KOPT-K1 (cell line): ENCODE measurements around the gene PKP4.
"Not testable (repeated sequence)": the region's sequence is repeated elsewhere in the genome, so short reads cannot be mapped to it uniquely, and the experiment has no call there.

Source experiments
- H3K27ac ChIP-seq: fragments of 200-600 bp; sonication (generic); 2 replicates; pipeline ENCODE4 v1.5.1; 2016; ENCODE audit warnings: antibody characterized with exemption, mild to moderate bottlenecking, low read depth, low read length; ENCODE audit not compliant: poor library complexity, severe bottlenecking
- H3K36me3 ChIP-seq: fragments of 200-600 bp; sonication (generic); 2 replicates; pipeline ENCODE4 v1.5.1; 2017; ENCODE audit warnings: antibody characterized with exemption, mild to moderate bottlenecking, low read length, moderate library complexity; ENCODE audit not compliant: insufficient read depth
- H3K9me3 ChIP-seq: fragments of 200-600 bp; sonication (generic); 2 replicates; pipeline ENCODE4 v1.5.1; 2017; ENCODE audit warnings: antibody characterized with exemption, low read length, mild to moderate bottlenecking; ENCODE audit not compliant: insufficient read depth, poor library complexity, severe bottlenecking

PKP4 gene, protein sequence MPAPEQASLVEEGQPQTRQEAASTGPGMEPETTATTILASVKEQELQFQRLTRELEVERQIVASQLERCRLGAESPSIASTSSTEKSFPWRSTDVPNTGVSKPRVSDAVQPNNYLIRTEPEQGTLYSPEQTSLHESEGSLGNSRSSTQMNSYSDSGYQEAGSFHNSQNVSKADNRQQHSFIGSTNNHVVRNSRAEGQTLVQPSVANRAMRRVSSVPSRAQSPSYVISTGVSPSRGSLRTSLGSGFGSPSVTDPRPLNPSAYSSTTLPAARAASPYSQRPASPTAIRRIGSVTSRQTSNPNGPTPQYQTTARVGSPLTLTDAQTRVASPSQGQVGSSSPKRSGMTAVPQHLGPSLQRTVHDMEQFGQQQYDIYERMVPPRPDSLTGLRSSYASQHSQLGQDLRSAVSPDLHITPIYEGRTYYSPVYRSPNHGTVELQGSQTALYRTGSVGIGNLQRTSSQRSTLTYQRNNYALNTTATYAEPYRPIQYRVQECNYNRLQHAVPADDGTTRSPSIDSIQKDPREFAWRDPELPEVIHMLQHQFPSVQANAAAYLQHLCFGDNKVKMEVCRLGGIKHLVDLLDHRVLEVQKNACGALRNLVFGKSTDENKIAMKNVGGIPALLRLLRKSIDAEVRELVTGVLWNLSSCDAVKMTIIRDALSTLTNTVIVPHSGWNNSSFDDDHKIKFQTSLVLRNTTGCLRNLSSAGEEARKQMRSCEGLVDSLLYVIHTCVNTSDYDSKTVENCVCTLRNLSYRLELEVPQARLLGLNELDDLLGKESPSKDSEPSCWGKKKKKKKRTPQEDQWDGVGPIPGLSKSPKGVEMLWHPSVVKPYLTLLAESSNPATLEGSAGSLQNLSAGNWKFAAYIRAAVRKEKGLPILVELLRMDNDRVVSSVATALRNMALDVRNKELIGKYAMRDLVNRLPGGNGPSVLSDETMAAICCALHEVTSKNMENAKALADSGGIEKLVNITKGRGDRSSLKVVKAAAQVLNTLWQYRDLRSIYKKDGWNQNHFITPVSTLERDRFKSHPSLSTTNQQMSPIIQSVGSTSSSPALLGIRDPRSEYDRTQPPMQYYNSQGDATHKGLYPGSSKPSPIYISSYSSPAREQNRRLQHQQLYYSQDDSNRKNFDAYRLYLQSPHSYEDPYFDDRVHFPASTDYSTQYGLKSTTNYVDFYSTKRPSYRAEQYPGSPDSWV

DNA sequence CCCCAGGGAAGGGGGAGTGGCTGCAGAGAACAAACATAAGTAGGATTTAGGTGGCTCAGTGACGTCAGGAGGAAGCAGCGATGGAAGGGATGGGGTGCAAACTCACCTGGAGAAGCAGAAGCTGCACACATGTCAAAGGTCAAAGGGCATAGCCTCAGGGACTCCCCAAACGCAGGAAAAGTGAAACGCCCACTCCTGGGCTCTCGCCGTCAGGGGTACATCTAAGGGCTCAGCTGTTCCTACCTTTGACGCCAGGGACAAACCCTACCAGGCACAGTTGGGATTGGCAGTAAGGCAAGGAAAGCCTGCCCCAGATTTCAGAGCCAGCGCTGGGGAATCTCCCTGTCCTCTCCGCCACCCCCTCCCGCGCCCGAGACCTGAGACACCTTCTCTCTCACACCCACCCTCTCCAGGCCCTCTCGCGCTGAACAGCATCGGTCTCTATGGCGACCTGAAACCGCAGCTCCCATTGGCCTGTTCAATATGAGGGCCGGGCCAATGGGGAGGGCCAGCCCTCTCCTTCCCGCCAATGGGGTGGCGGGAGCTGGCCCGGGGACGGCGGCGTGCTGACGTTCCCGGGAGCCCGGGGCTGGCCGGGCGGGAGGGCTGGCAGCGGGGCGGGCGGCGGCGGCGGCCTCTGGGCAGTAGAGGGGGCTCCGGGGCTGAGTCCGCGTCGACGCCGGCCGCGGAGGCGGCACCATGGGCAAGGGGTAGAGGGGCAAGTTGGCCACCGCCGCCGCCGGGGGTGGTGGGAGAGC is at the start of gene PKP4, which contains the start of gene CCDC148:
PKP4 (plus strand) TSS at position 644 of the 758 bp plus-strand sequence. CDS start 76,233 bp downstream, outside the sequence.
CCDC148 (minus strand) TSS at position 445 of the 758 bp plus-strand sequence; CDS start at position 131, 314 bp downstream.
- no peaks in the 10 kb centered on the region for H3K36me3 ChIP-seq
- H3K27ac ChIP-seq, result peak within 1 kb of the TSS; percentile 43
- H3K9me3 ChIP-seq, result no peaks in the 10 kb centered on the region

DNA sequence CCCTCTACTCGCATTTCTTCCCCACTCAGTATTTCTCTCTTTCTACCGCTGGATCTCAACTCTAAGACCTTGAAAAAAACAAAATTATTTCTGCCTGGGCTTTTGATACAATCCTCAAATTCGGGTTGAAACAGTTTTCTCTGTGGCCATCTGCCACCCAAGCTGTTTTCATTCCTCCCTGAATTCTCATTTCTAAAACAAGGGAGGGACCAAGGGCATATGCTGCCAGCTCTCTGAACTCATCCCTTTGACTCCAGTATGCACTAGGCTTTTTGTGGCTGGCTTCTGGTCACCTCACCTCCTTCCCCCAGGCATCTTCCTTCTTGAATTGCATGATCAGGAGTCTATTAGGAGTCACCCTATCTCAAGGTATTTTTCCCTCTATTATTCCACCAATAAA is 49.7 kb upstream of the PKP4 start:
- H3K27ac ChIP-seq, result no peak overlapping the region
- H3K36me3 ChIP-seq, result no peaks in the 10 kb centered on the region
- peaks cover 12% of the 10 kb centered on the region for H3K9me3 ChIP-seq

DNA sequence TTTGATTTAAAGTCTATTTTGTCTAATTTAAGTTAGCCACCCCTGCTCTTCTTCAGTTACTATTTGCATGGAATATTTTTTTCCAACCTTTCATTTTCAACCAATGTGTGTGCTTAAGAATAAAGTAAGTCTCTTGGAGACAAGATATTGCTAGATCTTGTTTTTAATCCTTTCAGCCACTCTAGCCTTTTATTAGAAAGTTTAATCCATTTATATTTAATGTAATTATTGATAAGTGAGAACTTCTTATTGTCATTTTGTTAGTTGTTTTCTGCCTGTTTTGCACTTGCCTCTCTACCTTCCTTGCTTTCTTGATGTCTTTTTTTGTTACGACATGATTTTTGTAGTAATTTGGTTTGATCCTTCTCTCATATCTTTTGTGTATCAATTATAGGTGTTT is 46.6 kb upstream of the PKP4 start:
- no peak overlapping the region for H3K27ac ChIP-seq
- H3K36me3 ChIP-seq, result no peaks in the 10 kb centered on the region
- peaks cover 12% of the 10 kb centered on the region for H3K9me3 ChIP-seq

DNA sequence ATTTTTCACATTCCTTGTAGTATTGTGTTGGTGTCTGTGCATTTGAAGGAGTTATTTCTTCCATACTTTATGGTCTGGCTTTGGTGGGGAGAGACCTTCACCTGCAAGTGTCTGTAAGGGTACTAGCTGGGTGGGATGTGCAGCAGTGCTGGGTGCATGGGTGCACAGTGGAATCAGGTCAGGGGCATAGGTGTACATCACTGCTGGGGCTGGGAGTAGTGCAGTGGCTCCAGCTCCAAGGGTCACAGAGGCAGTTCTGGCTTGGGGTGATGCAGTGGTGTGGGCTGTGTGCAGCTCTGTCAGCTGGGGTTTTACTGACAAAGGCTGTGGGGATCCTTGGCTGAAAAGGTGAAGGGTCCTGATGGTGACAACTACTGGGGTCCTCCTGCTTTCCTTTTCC is 45.0 kb upstream of the PKP4 start:
- Histone ChIP-seq H3K27ac (no peak overlapping the region), H3K9me3 (peaks cover 12% of the 10 kb centered on the region), H3K36me3 (no peaks in the 10 kb centered on the region)

DNA sequence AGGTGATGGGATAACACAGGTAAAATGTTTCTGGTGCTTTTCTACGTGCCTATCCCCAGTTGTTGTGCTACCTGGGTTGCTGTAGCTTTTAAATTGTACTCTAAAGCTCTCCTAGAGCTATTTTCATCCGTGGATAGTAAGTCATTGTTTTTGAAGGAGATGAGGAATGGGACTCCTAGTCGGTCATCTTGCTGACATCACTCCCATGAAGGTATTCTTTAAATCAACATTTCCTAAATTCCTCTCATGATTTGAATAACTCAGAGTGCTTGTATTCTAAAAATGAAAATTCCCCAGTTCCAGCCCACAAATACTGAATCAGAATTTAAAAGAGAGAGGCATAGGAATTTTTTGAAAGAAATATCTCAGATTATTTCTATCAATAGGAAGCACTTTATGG is 44.5 kb upstream of the PKP4 start:
- H3K36me3 ChIP-seq, result no peaks in the 10 kb centered on the region
- H3K27ac ChIP-seq, result no peak overlapping the region
- H3K9me3 ChIP-seq, result peaks cover 12% of the 10 kb centered on the region

DNA sequence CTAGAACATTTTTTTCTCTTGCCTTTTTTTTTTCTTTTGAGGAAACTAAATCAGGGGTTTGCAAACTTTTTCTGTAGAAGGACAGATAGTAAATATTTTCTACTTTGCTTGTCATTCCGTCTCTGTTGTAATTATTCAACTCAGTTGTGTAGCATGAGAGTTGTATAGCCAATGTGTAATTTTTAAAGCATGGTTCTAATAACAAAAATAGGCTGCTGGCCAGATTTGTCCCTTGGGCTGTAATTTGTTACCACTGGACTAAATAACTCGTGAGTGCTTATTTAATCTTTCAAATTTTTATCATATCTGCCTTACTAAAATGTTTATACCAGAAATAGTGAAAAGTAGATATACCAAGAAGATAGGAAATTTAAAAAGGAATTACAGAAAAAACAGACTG is 43.2 kb upstream of the PKP4 start:
- peaks cover 12% of the 10 kb centered on the region for H3K9me3 ChIP-seq
- H3K36me3 ChIP-seq, result no peaks in the 10 kb centered on the region
- H3K27ac ChIP-seq, result no peak overlapping the region

DNA sequence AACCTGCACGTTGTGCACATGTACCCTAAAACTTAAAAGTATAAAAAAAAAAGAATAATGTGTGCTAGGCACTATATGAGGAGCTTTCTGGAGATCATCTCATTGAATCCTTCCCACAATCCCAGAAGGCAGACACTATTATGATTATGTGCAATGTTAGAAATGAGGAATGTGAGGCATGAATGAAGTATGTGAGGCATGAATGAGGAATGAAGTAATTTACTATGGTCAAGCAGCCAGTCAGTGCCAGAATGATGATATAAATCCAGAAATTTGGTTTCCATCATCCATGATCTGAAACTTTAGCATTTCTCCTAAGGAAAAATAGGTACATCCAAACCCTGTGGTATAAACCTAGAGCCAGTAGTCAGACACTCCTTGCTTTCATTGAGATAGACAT is 42.2 kb upstream of the PKP4 start:
- H3K36me3 ChIP-seq, result no peaks in the 10 kb centered on the region
- no peak overlapping the region for H3K27ac ChIP-seq
- H3K9me3 ChIP-seq, result peaks cover 12% of the 10 kb centered on the region

DNA sequence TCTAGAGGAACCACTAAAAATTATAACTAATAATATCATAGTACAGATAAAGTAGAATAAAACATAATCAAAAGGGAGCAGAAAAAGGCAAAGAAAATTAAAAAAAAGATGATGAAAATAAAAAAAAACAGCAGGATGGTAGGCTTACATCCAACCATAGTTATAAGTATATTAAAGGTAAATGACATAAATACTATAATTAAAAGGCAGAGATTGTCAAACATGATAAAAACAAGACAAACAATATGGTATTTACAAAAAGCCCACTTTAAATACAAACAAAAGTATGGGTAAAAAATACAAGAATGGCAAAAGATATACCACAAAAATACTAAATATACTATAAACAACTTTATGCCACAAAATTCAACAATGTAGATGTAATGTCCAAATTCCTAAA is 24.6 kb upstream of the PKP4 start:
- Histone ChIP-seq H3K36me3 (no peaks in the 10 kb centered on the region), H3K27ac (no peak overlapping the region), H3K9me3 (peaks cover 9% of the 10 kb centered on the region)

DNA sequence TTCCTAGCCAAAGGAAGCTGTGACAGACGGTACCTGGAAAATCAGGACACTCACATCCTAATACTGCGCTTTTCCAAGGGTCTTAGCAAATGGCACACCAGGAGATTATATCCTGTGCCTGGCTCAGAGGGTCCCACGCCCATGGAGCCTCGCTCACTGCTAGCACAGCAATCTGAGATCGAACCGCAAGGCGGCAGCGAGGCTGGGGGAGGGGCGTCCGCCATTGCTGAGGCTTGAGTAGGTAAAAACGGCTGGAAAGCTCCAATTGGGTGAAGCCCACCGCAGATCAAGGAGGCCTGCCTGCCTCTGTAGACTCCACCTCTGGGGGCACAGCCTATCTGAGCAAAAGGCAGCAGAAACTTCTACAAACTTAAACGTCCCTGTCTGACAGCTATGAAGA is 23.0 kb upstream of the PKP4 start:
- H3K36me3 ChIP-seq, H3K27ac ChIP-seq, H3K9me3 ChIP-seq: not testable (repeated sequence)

DNA sequence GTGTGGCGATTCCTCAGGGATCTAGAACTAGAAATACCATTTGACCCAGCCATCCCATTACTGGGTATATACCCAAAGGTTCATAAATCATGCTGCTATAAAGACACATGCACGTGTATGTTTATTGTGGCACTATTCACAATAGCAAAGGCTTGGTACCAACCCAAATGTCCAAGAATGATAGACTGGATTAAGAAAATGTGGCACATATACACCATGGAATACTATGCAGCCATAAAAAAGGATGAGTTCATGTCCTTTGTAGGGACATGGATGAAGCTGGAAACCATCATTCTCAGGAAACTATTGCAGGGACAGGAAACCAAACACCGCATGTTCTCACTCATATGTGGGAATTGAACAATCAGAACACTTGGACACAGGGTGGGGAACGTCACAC is 17.7 kb upstream of the PKP4 start:
- not testable (repeated sequence) for H3K27ac ChIP-seq, H3K9me3 ChIP-seq, H3K36me3 ChIP-seq

DNA sequence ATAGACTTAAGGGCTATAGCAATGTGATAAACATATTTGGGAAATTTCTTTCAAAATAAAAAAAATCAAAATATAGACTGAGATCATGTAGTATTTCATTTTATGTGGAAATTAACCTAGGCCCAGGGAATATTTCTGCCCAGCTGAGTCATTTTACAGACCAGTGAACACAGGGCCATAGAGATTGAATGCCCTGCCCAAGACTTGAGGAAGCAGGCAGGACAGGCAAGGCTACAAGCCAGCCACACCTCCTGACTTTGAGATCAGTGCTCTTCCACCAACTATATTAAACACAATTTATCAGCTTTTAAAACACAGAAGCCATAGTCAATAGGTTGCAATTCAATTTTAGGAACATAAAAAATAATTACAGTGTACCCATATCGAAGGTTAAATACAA is 13.1 kb upstream of the PKP4 start:
- Histone ChIP-seq H3K27ac (no peak overlapping the region), H3K9me3 (no peaks in the 10 kb centered on the region), H3K36me3 (no peaks in the 10 kb centered on the region)

DNA sequence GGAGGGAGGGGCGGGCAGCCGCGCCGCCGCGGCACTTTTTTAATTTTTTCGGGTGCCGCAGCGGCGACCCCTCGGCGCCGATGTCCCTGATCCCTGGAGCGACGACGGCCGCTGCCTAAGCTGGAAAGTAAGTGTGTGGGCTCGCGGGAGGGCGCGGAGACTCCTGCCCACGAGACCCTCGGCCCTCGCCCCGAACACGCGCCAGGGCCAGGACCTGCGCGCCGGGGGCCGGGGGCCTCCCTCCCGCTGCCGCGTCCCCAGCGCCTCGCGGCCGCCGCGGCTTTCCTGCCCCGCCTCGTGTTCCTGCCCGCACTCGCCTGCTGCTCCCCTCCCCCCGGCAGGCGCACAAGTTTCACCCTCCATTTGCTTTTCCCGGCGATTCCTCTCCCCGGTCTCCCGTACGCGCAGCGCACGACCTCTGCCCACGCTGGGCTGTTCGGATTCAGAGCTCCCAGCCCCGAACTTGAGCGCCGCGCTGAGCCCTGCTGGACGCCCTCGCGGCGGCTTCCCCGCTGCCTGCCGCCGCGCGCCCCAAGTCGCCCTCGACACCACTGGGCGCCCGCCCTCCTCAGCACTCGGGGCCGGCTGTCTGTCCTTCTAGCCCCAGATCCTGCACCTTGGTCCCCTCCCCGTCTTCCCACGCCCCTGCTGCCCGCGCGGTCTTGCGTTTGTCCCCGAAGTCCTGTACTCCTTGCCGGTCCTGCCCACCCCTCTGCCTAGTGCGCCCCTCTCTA is 507 bp downstream of the PKP4 start:
- H3K9me3 ChIP-seq, result no peaks in the 10 kb centered on the region
- H3K27ac ChIP-seq, result peak overlapping the region; percentile 43
- H3K36me3 ChIP-seq, result no peaks in the 10 kb centered on the region

DNA sequence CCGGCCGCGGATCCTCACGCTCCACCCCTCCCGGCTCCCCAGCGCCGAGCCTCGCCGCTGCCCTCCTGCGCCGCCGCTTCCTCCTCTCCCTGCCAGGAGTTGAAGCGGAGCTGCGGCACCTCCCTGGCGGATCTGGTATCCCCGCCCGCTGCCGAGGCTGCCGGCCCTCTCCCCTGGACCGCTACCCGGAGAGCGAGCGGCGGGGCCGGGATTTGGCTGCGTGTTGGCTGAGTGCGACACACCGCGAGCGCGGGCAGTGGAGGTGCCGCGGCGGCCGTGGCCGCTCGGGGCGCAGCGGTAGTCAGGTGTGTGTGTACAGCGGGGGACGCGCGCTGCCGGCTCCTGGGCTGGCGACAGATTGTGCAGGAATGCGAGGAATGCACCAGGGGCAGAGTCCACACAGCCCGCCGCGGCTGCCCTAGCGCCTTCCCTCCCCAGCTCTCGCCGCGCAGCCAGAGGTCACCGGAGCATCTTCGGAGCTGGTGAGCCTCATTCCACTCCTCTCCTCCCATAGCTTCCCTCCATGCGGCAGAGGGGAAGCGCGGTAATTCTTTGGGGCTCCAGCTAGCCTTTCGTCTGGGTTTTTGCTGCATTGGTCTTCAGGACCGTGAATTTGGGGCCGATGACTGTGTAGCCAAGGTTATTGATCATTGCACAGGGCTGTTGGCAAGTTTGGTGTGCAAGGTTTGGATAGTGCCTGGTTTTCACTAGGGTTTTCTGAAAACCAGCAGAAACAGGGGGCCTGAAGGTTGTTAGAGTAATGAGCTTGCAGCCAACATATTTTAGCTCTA is 1.3 kb downstream of the PKP4 start:
- Histone ChIP-seq H3K27ac (peak overlapping the region; percentile 43), H3K9me3 (no peaks in the 10 kb centered on the region), H3K36me3 (no peaks in the 10 kb centered on the region)
